Testis (tissue), 3 donors: ENCODE measurements around the gene LRRC36. TPM values are rescaled to one million over a fixed set of nuclear protein-coding genes. Genes with fewer than 3 reads are reported as not detected.

ENCODE experiments used
- DNase-seq: peaks from one replicate; pipeline ENCODE4 v3.0.0-alpha.2; 2019
- H3K27ac ChIP-seq, 2 donors: fragments of 200-600 bp; sonication (generic); one replicate each; pipeline ENCODE4 v1.5.1; 2019
- H3K27me3 ChIP-seq: fragments of 200-600 bp; sonication (generic); one replicate; pipeline ENCODE4 v1.5.1; 2019
- H3K36me3 ChIP-seq: fragments of 200-600 bp; sonication (generic); one replicate; pipeline ENCODE4 v1.5.1; 2017; ENCODE audit warnings: low read depth; ENCODE audit errors: missing control alignments
- H3K4me1 ChIP-seq: fragments of 200-600 bp; sonication (generic); one replicate; pipeline ENCODE4 v1.5.1; 2019
- H3K4me3 ChIP-seq, 2 donors: fragments of 200-600 bp; sonication (generic); one replicate each; pipeline ENCODE4 v1.5.1; 2017 to 2019
- H3K9me3 ChIP-seq: fragments of 200-600 bp; sonication (generic); one replicate; pipeline ENCODE4 v1.5.1; 2017
- POLR2A ChIP-seq: fragments of 450-650 bp; IDR thresholded peaks from one replicate; pipeline ENCODE4 v1.6.1; 2017; ENCODE audit warnings: antibody characterized with exemption, mild to moderate bottlenecking, moderate library complexity
- WGBS, 2 donors: methylation state at CpG; one replicate each; pipeline ENCODE4 v1.1.5; 2018; 5-methylcytosine and 5-hydroxymethylcytosine counted together
- intact Hi-C: fragments of 100-400 bp; cut with DNase I; formaldehyde crosslinking; loops from one replicate; pipeline ENCODE4 v1.15.1; 2023; ENCODE audit warnings: low total_unique reads
- polyA plus RNA-seq: library from polyadenylated mRNA; stranded (reverse); fragments of 350-450 nt; fragmentation: Illumina TruSeq; extraction: RNeasy Lipid Tissue Mini Kit (QIAGEN cat#74804); gene quantifications from one replicate; pipeline ENCODE4 v1.2.3, GENCODE V29; 2014; ENCODE audit warnings: low read depth, low replicate concordance; ENCODE audit not compliant: insufficient read depth
- total RNA-seq, 2 donors: library from RNA; depleted of rRNA; stranded (reverse); fragments of >200 nt; gene quantifications; one replicate each; pipeline ENCODE4 v1.2.3, GENCODE V29; 2016
- TF ChIP-seq, protein P1 (sequence below), 3 experiments: fragments of 450-650 bp in 2 of 3; fragments of 200-600 bp in 1 of 3; sonication (generic) in 1 of 3; IDR thresholded peaks; one replicate each; pipeline ENCODE4 v1.5.1; 2016 to 2019; ENCODE audit warnings: antibody characterized with exemption in 3 of 3, mild to moderate bottlenecking in 2 of 3, moderate library complexity in 1 of 3

The LRRC36 gene
- total and polyA plus RNA-seq, 3 donors from 2014 or later = 28.3 to 94.5 (median 40.9) TPM

DNA sequence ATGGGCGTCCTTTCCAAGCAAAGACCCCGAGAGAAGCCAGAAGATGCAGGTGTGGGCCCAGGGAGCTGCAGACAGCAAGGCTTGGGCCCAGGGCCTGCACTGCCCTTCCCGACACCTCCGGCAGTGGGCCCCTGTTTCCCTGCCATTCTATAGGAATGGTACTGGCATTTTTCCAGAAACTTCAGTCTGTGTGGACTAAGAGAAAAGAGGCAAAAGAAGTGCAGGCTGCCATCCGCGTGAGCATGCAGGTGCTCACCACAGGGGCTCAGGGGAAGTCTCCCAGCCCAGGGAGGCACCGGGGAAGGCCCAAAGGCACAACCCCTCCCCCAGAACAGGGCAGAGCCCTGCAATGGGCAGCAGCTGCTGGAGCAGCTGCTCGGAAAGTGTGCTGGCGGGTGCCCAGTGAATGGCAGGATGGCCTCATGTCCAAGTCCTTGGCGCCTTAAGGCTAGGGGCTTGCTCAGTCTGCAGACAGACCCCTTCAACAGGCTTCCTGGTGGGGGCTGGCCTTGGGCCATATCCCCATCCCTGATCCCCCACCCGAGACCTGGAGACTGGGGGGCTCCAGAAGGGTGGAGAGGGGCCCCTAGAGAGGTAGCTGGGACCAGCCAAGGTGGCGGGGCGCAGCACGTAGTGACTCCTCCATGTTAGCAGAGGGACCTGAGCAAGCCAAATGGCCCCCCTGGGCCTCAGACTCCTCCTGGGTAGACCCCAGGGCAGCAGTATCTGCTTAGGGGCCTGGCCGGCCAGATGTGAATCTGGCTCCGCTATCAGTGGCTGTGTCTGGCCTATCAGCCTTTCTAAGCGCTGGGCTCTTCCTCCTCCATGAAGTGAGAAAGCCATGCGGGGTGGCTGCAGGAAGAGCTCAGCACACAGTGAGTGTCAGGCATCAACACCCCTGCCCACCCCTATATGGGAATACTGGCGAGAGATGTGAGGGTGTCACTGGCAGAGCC lies 73.4 kb downstream of the LRRC36 start:
- WGBS, 2 donors = 72 to 77% methylated on average over 12 to 18 of the region's 19 CpGs
- no peaks in the 10 kb centered on the region for H3K36me3 ChIP-seq
- DNase-seq = no peak
- no peak overlapping the region for H3K27ac ChIP-seq
- no peak for TF ChIP-seq POLR2A
- TF ChIP-seq, protein P1, sequence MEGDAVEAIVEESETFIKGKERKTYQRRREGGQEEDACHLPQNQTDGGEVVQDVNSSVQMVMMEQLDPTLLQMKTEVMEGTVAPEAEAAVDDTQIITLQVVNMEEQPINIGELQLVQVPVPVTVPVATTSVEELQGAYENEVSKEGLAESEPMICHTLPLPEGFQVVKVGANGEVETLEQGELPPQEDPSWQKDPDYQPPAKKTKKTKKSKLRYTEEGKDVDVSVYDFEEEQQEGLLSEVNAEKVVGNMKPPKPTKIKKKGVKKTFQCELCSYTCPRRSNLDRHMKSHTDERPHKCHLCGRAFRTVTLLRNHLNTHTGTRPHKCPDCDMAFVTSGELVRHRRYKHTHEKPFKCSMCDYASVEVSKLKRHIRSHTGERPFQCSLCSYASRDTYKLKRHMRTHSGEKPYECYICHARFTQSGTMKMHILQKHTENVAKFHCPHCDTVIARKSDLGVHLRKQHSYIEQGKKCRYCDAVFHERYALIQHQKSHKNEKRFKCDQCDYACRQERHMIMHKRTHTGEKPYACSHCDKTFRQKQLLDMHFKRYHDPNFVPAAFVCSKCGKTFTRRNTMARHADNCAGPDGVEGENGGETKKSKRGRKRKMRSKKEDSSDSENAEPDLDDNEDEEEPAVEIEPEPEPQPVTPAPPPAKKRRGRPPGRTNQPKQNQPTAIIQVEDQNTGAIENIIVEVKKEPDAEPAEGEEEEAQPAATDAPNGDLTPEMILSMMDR (IDR thresholded peaks at IDR 0.05) = peak in 1 of 3 experiments; percentile 4
- no peaks in the 10 kb centered on the region for H3K9me3 ChIP-seq
- intact Hi-C loops = no loop called here
- H3K4me3 ChIP-seq = no peak overlapping the region
- H3K4me1 ChIP-seq = peaks cover 17% of the 10 kb centered on the region
- H3K27me3 ChIP-seq = no peaks in the 10 kb centered on the region

DNA sequence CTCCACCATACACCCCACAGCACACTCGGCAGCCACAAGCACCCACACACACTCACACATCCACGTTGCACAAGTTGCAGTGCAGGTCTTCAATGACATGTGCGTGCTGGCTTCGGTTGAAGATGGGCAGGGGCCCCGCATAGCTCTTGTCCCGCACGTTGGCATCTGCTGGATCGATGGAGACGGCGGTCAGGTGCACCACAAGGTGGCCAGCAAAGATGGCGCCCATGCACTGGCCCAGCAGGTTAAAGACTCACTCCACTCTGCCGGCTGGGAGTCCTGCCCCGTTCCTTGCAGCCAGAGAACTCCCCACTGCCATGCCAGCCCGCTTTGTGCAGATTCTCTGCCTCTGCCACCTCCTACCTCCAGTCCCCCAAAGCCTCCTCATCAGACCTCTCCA lies 74.3 kb downstream of the LRRC36 start:
- H3K4me3 ChIP-seq = no peak overlapping the region
- intact Hi-C loops = no loop called here
- no peak for TF ChIP-seq POLR2A
- TF ChIP-seq, protein P1 (IDR thresholded peaks at IDR 0.05) = no peak
- peaks cover 13% of the 10 kb centered on the region for H3K4me1 ChIP-seq
- no peak for DNase-seq
- WGBS, 2 donors = 95 to 100% methylated on average over 11 to 14 of the region's 14 CpGs
- H3K36me3 ChIP-seq = no peaks in the 10 kb centered on the region
- H3K27me3 ChIP-seq = no peaks in the 10 kb centered on the region
- H3K9me3 ChIP-seq = no peaks in the 10 kb centered on the region
- no peak overlapping the region for H3K27ac ChIP-seq

DNA sequence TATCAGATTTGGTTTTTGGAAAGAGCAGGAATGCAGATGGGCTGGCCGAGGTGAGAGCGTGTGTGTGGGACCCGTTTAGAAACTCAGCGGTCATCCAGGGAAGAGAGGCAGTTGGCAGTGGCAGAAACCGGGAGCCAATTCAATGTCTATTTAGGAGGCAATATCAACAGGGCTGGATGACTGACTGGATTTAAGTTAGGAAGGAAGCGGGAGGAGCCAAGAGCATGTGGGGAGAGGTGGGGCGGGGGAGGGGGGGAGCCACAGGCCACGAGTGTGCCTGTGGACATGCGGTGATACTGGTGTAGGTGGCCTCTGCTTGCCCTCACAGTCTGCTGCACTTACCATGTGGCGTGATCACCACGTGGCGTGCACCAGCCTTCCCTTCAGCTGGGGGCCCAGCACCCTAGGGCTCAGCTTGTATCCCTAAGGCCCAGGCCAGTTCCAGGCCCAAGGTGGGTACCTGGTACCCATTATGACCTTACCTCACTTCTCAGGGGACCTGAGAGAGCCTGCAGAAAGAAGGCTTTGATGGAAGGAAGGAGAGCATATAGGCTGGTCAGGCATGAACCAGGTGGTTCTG lies 77.5 kb downstream of the LRRC36 start:
- intact Hi-C loops = no loop called here
- Histone ChIP-seq H3K27ac (no peak overlapping the region), H3K9me3 (no peaks in the 10 kb centered on the region), H3K4me1 (peaks cover 6% of the 10 kb centered on the region), H3K27me3 (no peaks in the 10 kb centered on the region), H3K36me3 (no peaks in the 10 kb centered on the region), H3K4me3 (no peak overlapping the region)
- DNase-seq = no peak
- TF ChIP-seq, protein P1 (IDR thresholded peaks at IDR 0.05) = no peak
- no peak for TF ChIP-seq POLR2A
- 88 to 92% methylated on average over 7 to 12 of the region's 12 CpGs for WGBS, 2 donors

GRCh38 chr16:67404740-67405226 lies 78.2 kb downstream of the LRRC36 start:
- Histone ChIP-seq H3K4me3 (no peak overlapping the region), H3K4me1 (peaks cover 6% of the 10 kb centered on the region), H3K27me3 (no peaks in the 10 kb centered on the region), H3K36me3 (no peaks in the 10 kb centered on the region), H3K27ac (no peak overlapping the region), H3K9me3 (no peaks in the 10 kb centered on the region)
- 97 to 100% methylated on average over 5 of the region's 5 CpGs for WGBS, 2 donors
- intact Hi-C loops = no loop called here
- no peak for DNase-seq
- TF ChIP-seq POLR2A = no peak
- TF ChIP-seq, protein P1 (IDR thresholded peaks at IDR 0.05) = no peak
